DMS153 (cell line): ENCODE measurements around the gene METTL16.
"Not testable (repeated sequence)": the region's sequence is repeated elsewhere in the genome, so short reads cannot be mapped to it uniquely, and the experiment has no call there.

Experiments used
- DNase-seq: peaks from one replicate; lab custom pipeline; 2025; lab: John Stamatoyannopoulos, UW

METTL16 gene

DNA sequence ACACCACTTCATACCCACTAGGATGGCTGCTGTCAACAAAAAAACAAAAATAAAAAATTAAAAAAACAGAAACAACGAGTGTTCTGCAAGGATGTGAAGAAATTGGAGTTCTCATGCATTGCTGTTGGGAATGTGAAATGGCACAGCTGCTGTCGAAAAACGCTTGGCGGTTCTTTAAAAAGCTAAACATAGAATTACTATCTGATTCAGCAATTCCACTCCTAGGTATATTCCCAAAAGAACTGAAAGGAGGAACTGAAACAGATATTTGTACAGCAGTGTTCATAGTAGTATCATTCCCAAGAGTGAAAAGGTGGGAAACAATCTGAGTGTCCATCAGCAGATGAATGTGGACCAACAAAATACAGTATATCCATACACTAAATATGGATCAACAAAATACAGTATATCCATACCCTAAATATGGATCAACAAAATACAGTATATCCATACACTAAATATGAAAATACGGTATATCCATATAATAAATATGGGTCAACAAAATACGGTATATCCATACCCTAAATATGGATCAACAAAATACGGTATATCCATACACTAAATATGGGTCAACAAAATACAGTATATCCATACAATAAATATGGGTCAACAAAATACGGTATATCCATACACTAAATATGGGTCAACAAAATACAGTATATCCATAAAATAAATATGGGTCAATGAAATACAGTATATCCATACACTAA is 8.7 kb downstream of the METTL16 start:
- no peak for DNase-seq

DNA sequence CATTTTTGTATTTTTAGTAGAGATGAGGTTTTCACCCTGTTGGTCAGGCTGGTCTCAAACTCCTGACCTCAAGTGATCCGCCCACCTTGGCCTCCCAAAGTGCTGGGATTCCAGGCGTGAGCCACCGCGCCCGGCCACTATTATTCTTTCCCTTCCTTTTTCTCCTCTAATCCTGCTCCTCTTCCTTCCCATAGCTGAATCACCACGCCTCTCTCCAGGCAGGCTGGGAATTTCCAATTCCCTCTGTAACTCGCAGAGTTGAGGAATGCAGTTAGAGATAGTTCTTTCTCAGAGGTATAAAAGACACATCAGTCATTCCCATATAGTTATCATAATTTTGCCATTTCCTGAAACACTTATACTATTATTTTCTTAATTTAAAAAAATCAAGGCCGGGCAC is 11.2 kb downstream of the METTL16 start:
- no peak for DNase-seq

DNA sequence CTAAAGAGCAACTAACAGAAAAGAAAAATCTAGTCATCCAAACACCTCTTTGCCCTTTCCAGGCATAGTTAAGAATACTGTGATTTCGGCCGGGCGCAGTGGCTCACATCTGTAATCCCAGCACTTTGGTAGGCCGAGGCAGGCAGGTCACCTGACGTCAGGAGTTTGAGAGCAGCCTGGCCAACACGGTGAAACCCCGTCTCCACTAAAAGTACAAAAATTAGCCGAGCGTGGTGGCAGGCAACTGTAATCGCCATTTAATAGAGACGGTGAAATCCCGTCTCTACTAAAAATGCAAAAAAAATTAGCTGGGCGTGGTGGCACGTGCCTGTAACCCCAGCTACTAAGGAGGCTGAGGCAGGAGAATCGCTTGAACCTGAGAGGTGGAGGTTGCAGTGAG is 22.4 kb downstream of the METTL16 start:
- DNase-seq, result not testable (repeated sequence)

DNA sequence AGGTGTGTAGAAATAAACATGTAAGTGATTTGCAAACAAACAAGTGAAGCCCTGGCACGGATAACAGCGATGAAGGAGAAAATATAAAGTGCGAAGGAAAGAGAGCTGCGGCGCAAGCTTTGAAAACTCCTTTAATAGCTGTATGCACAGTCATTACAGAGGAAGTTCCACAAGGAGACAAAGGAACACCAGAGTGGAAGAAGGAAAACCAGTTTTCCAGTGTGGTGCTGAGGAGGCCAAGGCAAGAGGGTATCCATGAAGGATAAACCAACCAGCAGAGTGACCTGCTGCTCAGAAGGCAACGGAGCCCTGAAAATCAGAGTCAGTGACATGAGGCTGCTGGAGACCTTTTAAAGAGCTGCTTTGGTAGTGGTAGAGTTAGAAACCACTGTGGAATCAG is 24.4 kb downstream of the METTL16 start:
- no peak for DNase-seq

DNA sequence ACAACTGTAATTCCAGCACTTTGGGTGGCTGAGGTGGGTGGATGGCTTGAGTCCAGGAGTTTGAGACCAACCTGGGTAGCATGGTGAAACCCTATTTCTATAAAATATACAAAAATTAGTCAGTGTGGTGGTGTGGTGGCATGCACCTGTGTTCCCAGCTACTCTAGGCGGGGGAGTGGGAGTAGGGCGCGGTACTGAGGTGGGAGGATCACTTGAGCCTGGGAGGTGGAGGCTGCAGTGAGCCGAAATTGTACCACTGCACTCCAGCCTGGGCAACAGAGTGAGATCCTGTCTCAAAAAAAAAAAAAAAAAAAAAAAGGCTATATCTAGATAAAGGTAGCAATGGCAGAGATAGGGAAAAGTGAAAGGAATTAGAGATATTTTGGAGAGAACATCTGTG is 25.0 kb downstream of the METTL16 start:
- DNase-seq, result not testable (repeated sequence)

DNA sequence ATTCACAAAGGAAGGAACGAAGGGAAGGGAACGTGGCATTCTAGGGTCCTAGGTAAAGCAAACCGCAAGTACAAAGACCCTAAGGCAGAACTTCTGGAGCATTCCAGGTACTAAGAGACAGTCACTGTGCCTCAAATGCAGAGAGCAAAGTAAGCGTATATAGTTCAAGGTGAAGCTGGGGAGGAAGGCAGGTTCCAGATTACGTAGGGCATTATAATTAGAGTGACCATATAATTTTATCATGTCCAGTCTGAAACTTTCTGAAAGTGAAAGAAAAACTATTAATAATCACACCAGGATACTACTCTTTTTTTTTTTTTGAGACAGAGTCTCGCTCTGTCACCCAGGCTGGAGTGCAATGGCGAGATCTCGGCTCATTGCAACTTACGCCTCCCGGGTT is 25.7 kb downstream of the METTL16 start:
- no peak for DNase-seq

DNA sequence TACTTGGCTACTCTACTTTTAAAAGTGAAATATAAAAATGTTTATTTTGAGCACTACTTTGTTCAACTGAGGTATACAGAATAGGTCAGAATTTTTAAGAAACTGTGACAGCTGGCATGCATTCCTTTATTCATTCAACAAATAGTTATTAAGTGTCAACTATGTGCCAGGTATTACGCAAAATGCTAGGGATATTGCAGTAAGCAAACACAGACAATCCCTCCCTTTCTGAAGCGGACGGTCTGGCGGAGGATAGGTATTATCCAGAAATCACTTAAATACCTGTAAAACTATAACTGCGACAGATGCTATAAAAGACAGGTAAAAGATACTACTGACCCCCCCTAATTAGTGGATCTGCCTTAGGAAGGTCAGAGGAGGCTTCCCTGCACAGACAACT is 26.1 kb downstream of the METTL16 start:
- no peak for DNase-seq

DNA sequence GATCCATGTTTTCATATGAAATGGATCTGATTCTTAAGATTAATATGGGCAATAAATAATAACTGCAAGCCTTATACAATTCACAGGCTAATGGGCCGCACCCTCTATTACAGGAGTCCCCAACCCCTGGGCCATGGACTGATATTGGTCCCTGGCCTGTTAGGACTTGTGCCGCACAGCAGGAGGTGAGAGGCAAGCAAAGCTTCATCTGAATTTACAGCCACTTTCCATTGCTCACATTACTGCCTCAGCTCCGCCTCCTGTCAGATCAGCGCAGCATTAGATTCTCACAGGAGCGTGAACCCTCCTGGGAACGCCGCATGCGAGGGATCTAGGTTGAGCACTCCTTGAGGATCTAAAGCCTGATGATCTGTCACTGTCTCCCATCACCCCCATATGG is 26.8 kb downstream of the METTL16 start:
- peak; percentile 71 for DNase-seq

DNA sequence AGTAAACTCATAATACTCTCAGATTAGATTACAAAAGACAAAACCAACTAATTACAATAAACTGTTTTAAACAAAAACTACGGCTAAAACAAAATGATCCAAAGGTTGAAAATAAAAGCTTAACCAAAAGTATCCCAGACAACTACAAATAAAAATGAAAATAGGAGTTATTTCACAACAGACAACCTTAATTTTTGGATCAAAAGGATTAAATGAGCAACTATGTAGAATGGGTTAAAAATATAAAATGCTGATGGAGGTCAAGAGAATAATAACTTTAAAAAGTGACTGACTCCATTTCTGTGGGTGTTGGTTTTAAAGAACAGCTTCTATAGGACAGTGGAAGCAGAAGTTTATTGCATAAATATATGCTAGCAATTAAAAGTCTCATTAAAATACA is 28.6 kb downstream of the METTL16 start:
- DNase-seq, result no peak

DNA sequence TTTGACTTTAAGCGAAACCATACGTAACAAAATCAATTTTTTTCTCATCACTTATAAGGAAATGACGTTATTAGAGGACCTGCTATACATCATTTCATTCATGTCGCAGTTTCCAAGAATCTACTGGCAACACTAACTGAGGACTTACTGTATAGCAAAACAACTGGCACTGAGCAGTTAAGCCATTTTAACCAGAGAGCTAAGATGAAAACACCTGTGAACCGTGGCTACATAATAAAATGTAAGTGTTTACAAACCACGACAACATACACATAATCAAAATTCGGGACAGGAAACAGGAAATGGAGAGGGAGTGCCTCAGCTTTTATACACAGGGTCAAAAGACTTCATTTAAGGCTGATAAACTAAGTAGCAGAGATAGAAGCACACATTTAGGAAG is 29.5 kb downstream of the METTL16 start:
- peak; percentile 31 for DNase-seq

DNA sequence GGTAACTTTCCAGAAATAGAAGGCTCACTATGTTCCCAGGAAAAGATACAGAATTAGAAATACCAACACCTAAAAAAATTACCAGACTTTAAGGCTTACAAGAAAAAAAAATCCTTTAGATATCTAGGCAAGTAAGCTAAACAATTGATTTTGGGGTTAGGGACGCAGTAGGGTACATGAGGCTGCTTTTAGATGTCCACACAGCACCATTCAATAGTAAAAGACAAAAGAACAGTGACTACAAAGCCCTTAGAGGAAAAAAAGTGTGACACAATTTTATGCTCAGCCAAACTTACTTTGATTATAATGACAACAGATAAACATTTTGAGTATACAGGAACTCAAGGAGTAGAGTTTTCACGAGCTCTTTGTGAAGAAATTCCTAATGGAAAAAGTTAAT is 29.9 kb downstream of the METTL16 start:
- DNase-seq, result no peak

DNA sequence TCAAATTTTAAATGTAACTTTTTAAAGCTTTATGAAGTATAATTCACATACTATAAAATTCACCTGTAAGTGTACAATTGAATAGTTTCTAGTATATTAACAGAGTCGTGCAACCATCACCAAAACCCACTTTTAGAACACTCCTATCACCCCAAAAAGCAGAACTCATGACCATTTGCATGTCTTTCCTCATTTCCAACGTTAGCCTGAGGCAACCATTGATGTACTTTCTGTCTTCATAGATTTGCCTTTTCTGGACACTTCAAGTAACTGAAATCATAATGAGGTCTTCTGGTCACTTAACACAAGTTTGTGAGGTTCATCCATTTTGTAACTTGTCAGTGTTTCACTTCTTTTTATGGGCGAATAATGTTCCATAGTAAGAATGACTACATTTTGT is 33.2 kb downstream of the METTL16 start:
- no peak for DNase-seq

DNA sequence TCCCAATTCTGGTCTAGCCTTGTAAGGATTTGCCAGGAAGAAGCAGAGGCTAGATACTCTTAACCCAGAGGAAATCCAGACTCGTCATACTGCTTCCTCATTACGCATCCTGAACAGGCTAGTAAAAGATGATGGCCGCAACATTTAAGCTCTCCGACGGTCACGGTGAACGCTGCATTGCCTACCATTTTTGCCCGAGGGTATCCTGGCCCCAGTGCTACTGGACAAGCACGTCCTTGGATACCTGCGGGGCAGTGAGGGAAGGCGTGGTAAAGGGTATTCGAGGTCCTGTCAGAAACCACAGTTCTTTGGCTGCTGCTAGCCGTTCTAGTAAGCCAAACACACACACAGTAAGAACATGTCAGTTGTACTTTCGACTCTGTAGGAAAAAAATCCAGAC is 36.6 kb downstream of the METTL16 start:
- no peak for DNase-seq

DNA sequence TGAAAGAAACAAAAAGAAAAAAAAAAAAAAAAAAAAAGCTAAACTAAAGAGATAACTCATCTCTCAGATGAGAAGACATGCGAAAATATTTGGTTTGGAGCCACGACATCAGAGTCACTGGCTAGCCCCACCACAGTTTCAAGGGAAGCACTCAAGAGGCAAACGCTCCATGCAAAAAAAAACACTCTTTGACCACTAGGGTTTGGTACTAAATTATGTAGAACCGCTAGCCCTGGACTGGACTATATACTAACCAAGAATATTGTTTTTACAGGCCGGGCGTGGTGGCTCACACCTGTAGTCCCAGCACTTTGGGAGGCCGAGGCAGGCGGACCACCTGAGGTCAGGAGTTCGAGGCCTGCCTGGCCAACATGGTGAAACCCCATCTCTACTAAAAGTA is 37.3 kb downstream of the METTL16 start:
- DNase-seq, result no peak

DNA sequence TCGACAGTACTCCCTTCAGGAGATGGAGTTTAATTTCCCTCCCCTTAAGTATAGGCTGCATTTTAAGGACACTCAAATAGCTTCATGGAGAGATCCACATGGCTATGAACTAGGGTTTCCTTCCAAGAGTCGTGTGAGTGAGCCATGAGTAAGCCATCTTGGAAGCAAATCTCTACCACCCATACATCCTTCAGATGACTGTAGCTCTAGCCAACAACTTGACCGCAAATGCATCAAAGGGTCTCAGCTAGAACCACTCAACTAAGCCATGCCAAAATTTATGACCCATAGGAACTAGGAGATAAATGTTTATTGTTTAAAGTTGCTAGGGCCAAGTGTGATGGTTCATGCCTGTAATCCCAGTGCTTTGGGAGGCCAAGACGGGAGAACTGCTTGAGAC is 43.4 kb downstream of the METTL16 start:
- DNase-seq, result no peak

DNA sequence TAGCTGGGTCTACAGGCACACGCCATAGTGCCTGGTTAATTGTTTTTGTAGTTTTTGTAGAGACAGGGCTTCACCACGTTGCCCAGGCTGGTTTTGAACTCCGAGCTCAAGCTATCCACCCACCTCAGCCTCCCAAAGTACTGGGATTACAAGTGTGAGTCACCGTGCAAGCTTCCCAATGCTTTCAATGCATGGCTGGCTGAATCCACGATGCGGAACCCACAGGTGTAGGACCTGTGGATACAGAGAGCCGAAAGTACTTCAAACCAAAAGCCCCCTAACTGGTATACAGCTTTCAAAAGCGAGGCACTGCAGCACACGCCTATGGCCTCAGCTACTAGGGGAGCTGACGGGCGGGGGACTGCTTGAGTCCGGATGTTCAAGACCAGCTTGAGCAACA is 44.8 kb downstream of the METTL16 start:
- no peak for DNase-seq

DNA sequence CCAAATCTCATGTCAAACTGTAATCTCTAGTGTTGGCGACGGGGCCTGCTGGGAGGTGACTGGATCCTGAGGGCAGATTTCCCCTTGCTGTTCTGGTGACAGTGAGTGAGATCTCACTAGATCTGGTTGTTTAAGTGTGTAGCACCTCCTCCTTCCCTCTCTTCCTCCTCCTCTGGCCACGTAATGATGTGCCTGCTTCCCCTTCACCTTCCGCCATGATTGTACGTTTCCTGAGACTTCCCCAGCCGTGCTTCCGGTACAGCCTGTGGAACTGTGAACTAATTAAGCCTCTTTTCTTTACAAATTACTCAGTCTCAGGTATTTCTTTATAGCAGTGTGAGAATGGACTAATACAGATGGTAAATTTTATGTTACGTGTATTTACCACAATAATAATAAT is 49.2 kb downstream of the METTL16 start:
- no peak for DNase-seq

DNA sequence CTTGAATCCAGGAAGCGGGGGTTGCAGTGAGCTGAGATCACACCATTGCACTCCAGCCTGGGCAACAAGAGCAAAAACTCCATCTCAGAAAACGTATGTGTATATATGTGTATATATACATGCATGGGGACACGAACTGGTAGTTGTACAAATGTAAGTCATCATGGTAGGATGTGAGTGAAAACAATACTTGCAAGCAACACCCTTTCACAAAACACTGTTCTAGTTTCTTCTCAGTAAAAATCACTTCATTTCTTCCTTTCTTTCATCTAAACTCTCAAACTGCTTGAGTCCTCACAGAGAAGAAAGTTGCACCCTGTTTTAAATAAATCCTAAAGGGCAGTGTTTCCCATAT is 51.8 kb downstream of the METTL16 start:
- DNase-seq, result no peak

DNA sequence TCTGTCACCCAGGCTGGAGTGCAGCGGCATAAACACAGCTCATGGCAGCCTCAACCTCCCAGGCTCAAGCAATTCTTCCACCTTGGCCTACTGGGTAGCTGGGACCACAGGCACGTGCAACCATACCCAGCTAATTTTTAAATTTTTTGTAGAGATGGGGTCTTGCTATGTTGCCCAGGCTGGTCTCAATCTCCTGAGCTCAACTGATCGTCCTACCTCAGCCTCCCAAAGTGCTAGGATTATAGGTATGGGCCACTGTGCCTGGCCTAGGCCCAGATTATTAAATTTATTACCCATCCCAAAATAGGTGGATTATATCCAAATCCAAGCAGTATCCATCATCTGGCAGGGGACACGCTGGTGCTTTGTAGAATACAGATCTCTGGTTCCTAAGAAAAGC is 53.8 kb downstream of the METTL16 start:
- no peak for DNase-seq

DNA sequence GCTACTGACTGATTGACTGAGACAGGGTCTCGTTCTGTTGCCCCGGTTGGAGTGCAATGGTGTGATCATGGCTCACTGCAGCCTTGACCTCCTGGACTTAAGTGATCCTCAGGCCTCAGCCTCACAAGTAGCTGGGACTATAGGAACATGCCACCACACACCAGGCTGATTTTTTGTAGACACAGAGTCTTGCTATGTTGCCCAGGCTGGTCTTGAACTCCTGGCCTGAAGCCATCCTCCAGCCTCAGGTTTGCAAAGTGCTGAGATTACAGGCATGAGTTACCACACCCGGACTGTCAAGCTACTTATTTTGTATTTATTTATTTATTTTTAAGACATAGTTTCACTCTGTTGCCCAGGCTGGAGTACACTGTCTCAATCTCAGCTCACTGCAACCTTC is 55.2 kb downstream of the METTL16 start:
- DNase-seq, result no peak

DNA sequence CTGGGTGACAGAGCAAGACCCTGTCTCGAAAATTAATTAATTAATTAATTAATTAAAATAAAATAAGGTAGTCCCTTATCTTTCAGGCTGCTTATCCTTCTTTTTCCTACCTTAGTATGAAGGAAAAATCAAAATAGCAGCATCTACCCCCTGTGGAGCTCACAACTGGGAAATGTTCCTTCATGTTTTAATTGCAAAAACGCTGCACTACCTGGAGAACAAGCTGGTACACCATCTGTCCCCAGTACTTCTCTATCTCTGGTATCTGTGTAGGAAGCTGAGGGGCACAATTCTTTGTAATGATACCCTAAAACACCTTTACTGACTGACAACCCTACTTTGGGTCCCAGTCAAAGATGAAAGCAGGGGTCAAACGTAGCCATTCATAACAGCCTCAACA is 55.7 kb downstream of the METTL16 start:
- DNase-seq, result no peak

DNA sequence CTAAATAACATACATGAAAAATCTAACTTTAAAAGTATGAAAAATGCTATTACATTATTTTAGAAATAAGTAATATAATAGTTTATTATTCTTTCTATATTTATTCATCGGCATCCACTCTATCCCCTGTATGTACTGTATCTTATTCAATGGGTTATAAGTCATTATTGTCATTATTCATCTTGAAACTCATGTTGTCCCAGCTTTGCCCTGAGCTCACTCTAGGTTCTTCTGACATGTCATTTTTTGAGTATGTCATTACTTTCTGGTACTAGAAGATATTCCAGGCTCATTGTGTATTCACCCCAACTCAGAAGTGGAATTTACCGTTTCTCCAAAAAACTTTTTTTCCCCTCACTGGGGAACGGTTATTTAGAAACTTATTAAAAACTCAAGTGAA is 57.8 kb downstream of the METTL16 start:
- DNase-seq, result no peak

DNA sequence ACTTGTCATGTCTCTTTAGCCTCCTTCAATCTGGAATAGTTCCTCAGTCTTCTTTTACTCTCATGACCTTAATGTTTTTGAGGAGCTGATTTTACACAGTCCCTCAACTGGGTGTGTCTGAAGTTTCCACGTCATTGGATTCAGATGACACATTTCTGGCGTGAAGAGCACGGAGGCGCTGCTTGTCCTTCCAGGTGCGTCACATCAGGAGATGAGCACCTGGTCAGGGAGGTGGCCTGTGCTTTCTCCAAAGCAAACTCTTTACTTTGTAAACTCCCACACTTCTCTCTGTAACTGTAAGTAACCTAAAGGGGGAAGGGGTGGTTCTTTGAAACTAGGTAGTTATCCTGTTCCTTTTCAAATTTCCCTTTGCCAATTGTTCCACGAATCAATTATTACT is 58.4 kb downstream of the METTL16 start:
- no peak for DNase-seq

DNA sequence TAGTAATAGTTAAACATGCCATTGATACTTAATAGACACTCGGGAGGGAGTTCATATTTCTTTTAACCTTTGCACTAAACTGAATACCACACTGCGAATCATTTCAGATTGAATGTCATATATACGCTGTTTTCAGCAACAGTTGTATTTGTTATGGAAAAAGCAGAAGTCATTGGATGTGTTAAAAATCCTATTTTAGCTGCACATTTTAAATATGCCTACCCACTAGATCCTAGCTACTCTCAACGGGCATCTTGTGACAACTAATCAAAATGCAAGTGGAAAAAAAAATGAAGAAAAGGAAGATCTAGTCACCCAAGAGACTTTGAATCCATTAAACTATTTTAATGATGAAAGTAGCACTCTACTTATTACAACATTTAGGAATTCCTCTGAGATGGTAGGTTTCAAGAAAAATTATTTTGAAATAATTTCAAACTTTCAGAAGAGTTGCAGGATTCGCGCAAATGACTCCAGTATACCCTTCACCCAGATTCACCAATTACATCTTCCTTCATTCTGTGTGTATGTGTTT is 59.4 kb downstream of the METTL16 start:
- no peak for DNase-seq
